Adrenal gland (tissue), 12 donors: ENCODE results near the gene ACE. TPM values are rescaled to one million over a fixed set of nuclear protein-coding genes. Genes with fewer than 3 reads are reported as not detected.

ENCODE experiments used
- DNase-seq, 7 donors: peaks; one replicate each; pipeline ENCODE4 v3.0.0-alpha.2; 2019 to 2020
- H3K27ac ChIP-seq, 5 donors: fragments of 200-600 bp; sonication (generic) in 4 of 5; 1 replicate in 3 of 5; 2 replicates in 2 of 5; pipeline versions ENCODE4 v1.5.1 to v1.8.0; 2016 to 2020; ENCODE audit warnings: mild to moderate bottlenecking in 1 of 5
- H3K27me3 ChIP-seq: fragments of 200-600 bp; 2 replicates; pipeline ENCODE4 v1.8.0; 2021
- H3K36me3 ChIP-seq, 2 donors: fragments of 200-600 bp; replicated peaks in 1 of 2; 1 replicate in 1 of 2; 2 replicates in 1 of 2; pipeline versions ENCODE4 v1.5.1 to v1.8.0; 2018 to 2022
- H3K4me1 ChIP-seq, 2 donors: fragments of 200-600 bp; replicated peaks in 1 of 2; 1 replicate in 1 of 2; 2 replicates in 1 of 2; pipeline versions ENCODE4 v1.5.1 to v1.8.0; 2018 to 2021
- H3K4me3 ChIP-seq, 4 donors: fragments of 200-600 bp; sonication (generic) in 3 of 4; one replicate each; pipeline ENCODE4 v1.5.1; 2016 to 2018
- H3K9me3 ChIP-seq, 3 donors: fragments of 200-600 bp; sonication (generic) in 1 of 3; replicated peaks in 1 of 3; 1 replicate in 2 of 3; 2 replicates in 1 of 3; pipeline versions ENCODE4 v1.5.1 to v1.8.0; 2016 to 2021
- POLR2A ChIP-seq, 2 donors: fragments of 450-650 bp; IDR thresholded peaks; one replicate each; pipeline ENCODE4 v1.6.1; 2017; ENCODE audit warnings: antibody characterized with exemption in 2 of 2, mild to moderate bottlenecking in 2 of 2, moderate library complexity in 1 of 2
- WGBS, 4 donors: extraction: QIAGEN DNeasy Blood & Tissue Kit in 2 of 4; methylation state at CpG; one replicate each; pipeline versions ENCODE4 v1.1.5 to v1.1.7; 2013 to 2017; 5-methylcytosine and 5-hydroxymethylcytosine counted together
- intact Hi-C, 2 donors: fragments of 100-400 bp; cut with DNase I; formaldehyde crosslinking; loops; one replicate each; pipeline versions ENCODE4 v1.14.1 to v1.15.0; 2022 to 2023
- polyA plus RNA-seq, 3 donors: library from polyadenylated mRNA; stranded (reverse); fragments of 200-250 nt in 2 of 3; fragments of 350-450 nt in 1 of 3; fragmentation: Illumina TruSeq in 1 of 3; extraction: RNeasy Lipid Tissue Mini Kit (QIAGEN cat#74804) in 1 of 3; gene quantifications; one replicate each; pipeline ENCODE4 v1.2.3, GENCODE V29; 2013 to 2014
- total RNA-seq, 9 donors: library from RNA; depleted of rRNA in 4 of 9; stranded (reverse); fragments of >200 nt in 4 of 9; fragments of 120-200 nt in 1 of 9; fragmentation: NEBNext Ultra II Directional in 1 of 9; extraction: Animal tissue kit (Norgen Biotek cat#: 25700) in 1 of 9; gene quantifications; one replicate each; pipeline versions ENCODE4 v1.1.0 to v1.2.4, GENCODE V29; 2013 to 2023
- TF ChIP-seq, protein P1 (sequence below), 6 experiments: fragments of 450-650 bp in 4 of 6; fragments of 200-600 bp in 2 of 6; sonication (generic) in 1 of 6; IDR thresholded peaks; 1 replicate in 5 of 6; 2 replicates in 1 of 6; pipeline versions ENCODE4 v1.5.1 to v1.8.0; 2016 to 2021; ENCODE audit warnings: antibody characterized with exemption in 6 of 6, mild to moderate bottlenecking in 2 of 6, moderate library complexity in 1 of 6
- donor health status: healthy with polysubstance abuse.
- donor health status: Bipolar disorder and iron deficiency.
- donor health status: DM: yes; HTN: yes; CAD: no.
- donor health status: DM: no; HTN: no; CAD: no.
- donor health status: DM: no; HTN: no; CAD: no.
- donor health status: DM: yes; HTN: yes; CAD: no.

ACE gene
- total and polyA plus RNA-seq, 12 donors, result 0.55 to 49.7 (median 12.2) TPM

DNA sequence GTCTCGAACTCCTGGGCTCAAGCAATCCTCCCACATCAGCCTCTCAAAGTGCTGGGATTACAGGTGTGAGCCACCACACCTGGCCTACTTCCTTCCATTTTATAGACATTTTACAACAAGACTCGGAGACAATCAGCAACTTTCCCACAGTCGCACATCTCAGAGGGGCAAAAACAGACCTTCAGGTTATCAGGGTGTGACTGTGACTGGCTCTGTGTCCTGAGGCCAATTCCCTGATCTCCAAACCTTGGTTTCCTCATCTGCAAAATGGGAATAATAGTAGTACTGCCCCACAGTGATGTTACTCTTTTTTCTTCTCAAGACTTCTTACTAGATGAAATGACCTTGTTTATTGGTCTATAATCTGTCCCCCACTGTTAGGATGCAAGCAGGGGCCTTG is 35.5 kb downstream of the ACE start:
- Histone ChIP-seq H3K9me3 (no peaks in the 10 kb centered on the region), H3K27ac (no peak overlapping the region), H3K36me3 (no peaks in the 10 kb centered on the region), H3K27me3 (no peaks in the 10 kb centered on the region), H3K4me1 (no peaks in the 10 kb centered on the region), H3K4me3 (no peak overlapping the region)
- no peak for DNase-seq
- intact Hi-C loops, result no loop called here
- TF ChIP-seq, protein P1, sequence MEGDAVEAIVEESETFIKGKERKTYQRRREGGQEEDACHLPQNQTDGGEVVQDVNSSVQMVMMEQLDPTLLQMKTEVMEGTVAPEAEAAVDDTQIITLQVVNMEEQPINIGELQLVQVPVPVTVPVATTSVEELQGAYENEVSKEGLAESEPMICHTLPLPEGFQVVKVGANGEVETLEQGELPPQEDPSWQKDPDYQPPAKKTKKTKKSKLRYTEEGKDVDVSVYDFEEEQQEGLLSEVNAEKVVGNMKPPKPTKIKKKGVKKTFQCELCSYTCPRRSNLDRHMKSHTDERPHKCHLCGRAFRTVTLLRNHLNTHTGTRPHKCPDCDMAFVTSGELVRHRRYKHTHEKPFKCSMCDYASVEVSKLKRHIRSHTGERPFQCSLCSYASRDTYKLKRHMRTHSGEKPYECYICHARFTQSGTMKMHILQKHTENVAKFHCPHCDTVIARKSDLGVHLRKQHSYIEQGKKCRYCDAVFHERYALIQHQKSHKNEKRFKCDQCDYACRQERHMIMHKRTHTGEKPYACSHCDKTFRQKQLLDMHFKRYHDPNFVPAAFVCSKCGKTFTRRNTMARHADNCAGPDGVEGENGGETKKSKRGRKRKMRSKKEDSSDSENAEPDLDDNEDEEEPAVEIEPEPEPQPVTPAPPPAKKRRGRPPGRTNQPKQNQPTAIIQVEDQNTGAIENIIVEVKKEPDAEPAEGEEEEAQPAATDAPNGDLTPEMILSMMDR (IDR thresholded peaks at IDR 0.05), result no peak
- TF ChIP-seq POLR2A (IDR thresholded peaks at IDR 0.05), result no peak
- WGBS, 4 donors, result 83 to 97% (median 90%) methylated on average over 3 of the region's 3 CpGs

DNA sequence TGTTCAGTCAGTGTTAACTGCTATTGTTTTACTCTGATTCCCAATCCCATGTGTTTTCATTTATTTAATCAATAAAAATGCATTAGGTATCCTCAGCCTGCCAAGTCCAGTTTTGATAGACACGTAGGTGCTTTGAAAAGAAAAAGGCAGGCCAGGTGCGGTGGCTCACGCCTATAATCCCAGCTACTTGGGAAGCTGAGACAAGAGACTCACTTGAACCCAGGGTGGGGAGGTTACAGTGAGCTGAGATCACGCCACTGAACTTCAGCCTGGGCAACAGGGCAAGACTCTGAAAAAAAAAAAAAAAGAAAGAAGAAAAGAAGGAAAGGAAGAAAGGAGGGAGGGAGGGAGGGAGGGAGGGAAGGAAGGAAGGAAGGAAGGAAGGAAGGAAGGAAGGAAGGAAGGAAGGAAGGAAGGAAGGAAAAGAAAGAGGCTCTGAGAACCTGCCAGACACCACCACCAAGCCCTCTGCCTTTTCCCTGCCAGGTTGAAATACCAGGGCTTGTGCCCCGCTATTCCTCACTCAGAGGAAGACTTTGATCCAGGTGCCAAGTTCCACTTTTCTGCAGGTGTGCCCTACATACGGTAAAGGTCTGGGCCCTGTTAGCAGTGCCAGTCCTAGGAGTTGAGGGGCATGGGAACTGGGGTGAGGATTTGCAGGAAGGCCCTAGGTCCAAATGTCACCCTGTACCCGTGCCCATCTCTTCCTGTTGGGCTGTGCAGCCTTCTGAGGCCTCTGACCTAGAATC is 36.2 kb downstream of the ACE start:
- no peak overlapping the region for H3K4me3 ChIP-seq
- no peak for DNase-seq
- no peak overlapping the region for H3K27ac ChIP-seq
- no peaks in the 10 kb centered on the region for H3K4me1 ChIP-seq
- TF ChIP-seq POLR2A (IDR thresholded peaks at IDR 0.05), result no peak
- TF ChIP-seq, protein P1 (IDR thresholded peaks at IDR 0.05), result no peak
- intact Hi-C loops, result no loop called here
- no peaks in the 10 kb centered on the region for H3K36me3 ChIP-seq
- H3K9me3 ChIP-seq, result no peaks in the 10 kb centered on the region
- no peaks in the 10 kb centered on the region for H3K27me3 ChIP-seq
- 72 to 93% (median 78%) methylated on average over 6 to 7 of the region's 7 CpGs for WGBS, 4 donors

DNA sequence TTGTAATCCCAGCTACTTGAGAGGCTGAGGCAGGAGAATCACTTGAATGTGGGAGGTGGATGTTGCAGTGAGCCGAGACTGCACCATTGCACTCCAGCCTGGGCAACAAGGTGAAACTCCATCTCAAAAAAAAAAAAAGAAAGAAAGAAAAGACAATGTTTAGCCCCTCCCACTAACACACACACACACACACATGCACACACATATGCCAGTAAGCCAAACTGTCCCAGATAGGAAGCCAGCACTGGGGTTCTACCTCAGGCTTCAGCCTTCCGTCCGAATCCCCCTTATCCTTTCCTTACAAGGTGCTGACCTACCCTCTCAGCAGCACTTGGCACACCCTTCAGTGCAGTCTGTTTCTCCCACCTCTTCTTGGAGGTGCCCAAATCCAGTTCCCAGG is 37.6 kb downstream of the ACE start:
- Histone ChIP-seq H3K36me3 (no peaks in the 10 kb centered on the region), H3K4me3 (no peak overlapping the region), H3K27ac (no peak overlapping the region), H3K27me3 (no peaks in the 10 kb centered on the region), H3K9me3 (no peaks in the 10 kb centered on the region), H3K4me1 (no peaks in the 10 kb centered on the region)
- no peak for DNase-seq
- intact Hi-C loops, result no loop called here
- TF ChIP-seq POLR2A (IDR thresholded peaks at IDR 0.05), result no peak
- TF ChIP-seq, protein P1 (IDR thresholded peaks at IDR 0.05), result no peak
- 77 to 86% (median 83%) methylated on average over 3 of the region's 3 CpGs for WGBS, 4 donors

- H3K9me3 ChIP-seq, result no peaks in the 10 kb centered on the region
These were observed 38.1 kb downstream of the ACE start for GRCh38 chr17:63514974-63515373.

More at GRCh38 chr17:63514974-63515373, 38.1 kb downstream of the ACE start:
- no peaks in the 10 kb centered on the region for H3K27me3 ChIP-seq
- H3K4me1 ChIP-seq, result no peaks in the 10 kb centered on the region
- H3K27ac ChIP-seq, result no peak overlapping the region
- WGBS, 4 donors, result 76 to 82% (median 78%) methylated on average over 2 of the region's 2 CpGs
- no peaks in the 10 kb centered on the region for H3K36me3 ChIP-seq
- no peak for DNase-seq
- intact Hi-C loops, result no loop called here
- H3K4me3 ChIP-seq, result no peak overlapping the region
- TF ChIP-seq POLR2A (IDR thresholded peaks at IDR 0.05), result no peak
- TF ChIP-seq, protein P1 (IDR thresholded peaks at IDR 0.05), result no peak
